Measurements from ENCODE around the gene SHH. TPM values are rescaled to one million over a fixed set of nuclear protein-coding genes. Genes with fewer than 3 reads are reported as not detected.

The SHH gene
- total and polyA plus RNA-seq, 2 of the 4 experiments (the other 2 are of a cell fraction), result under 0.01 to 0.03 TPM

Other genes with a start within 250 kb of the SHH start
- 7.3 and 10.6 TPM in 2 replicates for gene RBM33, start 167.8 kb downstream of the SHH start, total RNA-seq (2012; rRNA removed)
- 10.5 and 10.8 TPM in 2 replicates for gene RBM33, start 167.8 kb downstream of the SHH start, polyA plus RNA-seq (2012; rRNA removed)